GM19372 (cell line): ENCODE results near the gene IL1RL1.

Experiments used
- ATAC-seq: cut with Tn5 transposase; IDR thresholded peaks from one replicate; pipeline ENCODE4 v1.9.1; 2021; ENCODE audit warnings: mild to moderate bottlenecking, low read depth, moderate library complexity; ENCODE audit not compliant: unreplicated experiment

The IL1RL1 gene

GRCh38 chr2:102310964-102311640 lies at the start of gene IL1RL1:
TSS of gene IL1RL1 (plus strand) at chr2:102311563. CDS start at chr2:102338265, 26,702 bp downstream.
- ATAC-seq: no peak

GRCh38 chr2:102262216-102263129 lies 48.9 kb upstream of the IL1RL1 start:
- no peak for ATAC-seq

GRCh38 chr2:102264952-102265351 lies 46.4 kb upstream of the IL1RL1 start:
- no peak for ATAC-seq

- no peak for ATAC-seq
Observed at GRCh38 chr2:102266204-102266603, 45.2 kb upstream of the IL1RL1 start.

GRCh38 chr2:102267774-102268173 lies 43.6 kb upstream of the IL1RL1 start:
- ATAC-seq: no peak

- no peak for ATAC-seq
Observed at GRCh38 chr2:102268510-102269199, 42.7 kb upstream of the IL1RL1 start.

GRCh38 chr2:102269200-102269524 lies 42.2 kb upstream of the IL1RL1 start:
- ATAC-seq: no peak

- no peak for ATAC-seq
Observed at GRCh38 chr2:102271844-102272243, 39.5 kb upstream of the IL1RL1 start.

GRCh38 chr2:102273619-102274211 lies 37.6 kb upstream of the IL1RL1 start:
- no peak for ATAC-seq

GRCh38 chr2:102276549-102277201 lies 34.7 kb upstream of the IL1RL1 start:
- no peak for ATAC-seq

- no peak for ATAC-seq
Observed at GRCh38 chr2:102277202-102277700, 34.1 kb upstream of the IL1RL1 start.

GRCh38 chr2:102278720-102279390 lies 32.5 kb upstream of the IL1RL1 start:
- no peak for ATAC-seq

- ATAC-seq: no peak
Observed at GRCh38 chr2:102279391-102279735, 32.0 kb upstream of the IL1RL1 start.

GRCh38 chr2:102282678-102283091 lies 28.7 kb upstream of the IL1RL1 start:
- ATAC-seq: no peak

- no peak for ATAC-seq
Observed at GRCh38 chr2:102283996-102284395, 27.4 kb upstream of the IL1RL1 start.

- ATAC-seq: no peak
Observed at GRCh38 chr2:102284611-102285010, 26.8 kb upstream of the IL1RL1 start.

- no peak for ATAC-seq
Observed at GRCh38 chr2:102285368-102285767, 26.0 kb upstream of the IL1RL1 start.

- ATAC-seq: no peak
Observed at GRCh38 chr2:102286041-102286440, 25.3 kb upstream of the IL1RL1 start.

- ATAC-seq: no peak
Observed at GRCh38 chr2:102289129-102289528, 22.2 kb upstream of the IL1RL1 start.

- no peak for ATAC-seq
Observed at GRCh38 chr2:102290594-102290993, 20.8 kb upstream of the IL1RL1 start.
